HEK293 (cell line): Measurements from ENCODE around the gene CAMSAP3.

Source experiments
- CTCF ChIP-seq: fragments of 450-650 bp; formaldehyde crosslinking; IDR thresholded peaks from 2 replicates; pipeline ENCODE4 v1.5.1; 2016; ENCODE audit warnings: missing biosample characterization, missing genetic modification characterization
- TCF7L2 ChIP-seq: IDR thresholded peaks from 2 replicates; pipeline ENCODE4 v1.6.1; 2011; ENCODE audit warnings: low read depth, mild to moderate bottlenecking, inconsistent platforms, low read length, moderate library complexity, borderline replicate concordance
- ZNF629 ChIP-seq: fragments of 450-650 bp; formaldehyde crosslinking; IDR thresholded peaks from 2 replicates; pipeline ENCODE4 v1.5.1; 2017; ENCODE audit warnings: missing biosample characterization, missing genetic modification characterization

DNA sequence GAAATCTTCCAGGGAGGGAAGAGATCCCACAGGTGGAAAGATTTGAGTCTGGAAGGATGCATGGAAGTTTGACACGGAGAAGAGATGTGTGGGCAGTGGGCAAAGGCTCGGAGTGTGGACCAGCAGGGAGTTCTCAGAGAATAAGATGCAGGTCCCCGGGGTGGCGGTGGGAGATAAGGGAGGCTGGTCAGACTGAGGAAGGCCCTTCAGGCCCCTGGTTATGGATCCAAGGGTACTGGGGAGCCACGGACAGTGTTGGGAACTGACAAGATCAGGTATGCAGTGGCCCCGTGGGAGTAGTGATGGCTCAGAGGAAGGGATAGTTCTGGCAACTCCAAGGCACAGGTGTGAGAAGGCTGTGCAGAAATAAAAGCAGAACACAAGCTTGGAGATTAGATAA is 2.5 kb downstream of the CAMSAP3 start:
- TF ChIP-seq CTCF (no peak), ZNF629 (no peak), TCF7L2 (no peak)
